ENCODE measurements around the gene PXDN.
A peak's percentile ranks its signal among the peaks of the same experiment; 100 is the strongest.

PXDN gene

GRCh38 chr2:1744446-1745170 lies at the start of gene PXDN:
PXDN (minus strand) TSS chr2:1744515; CDS start chr2:1744455, 60 bp downstream.
- peak; percentile 79 for DNase-seq (ENCODE audit: low read depth, low spot score)
- TF ChIP-seq CTCF (IDR thresholded peaks at IDR 0.05; ENCODE audit: low read depth, low read length): peak; percentile 6
- in situ Hi-C loops (cut with HindIII; ENCODE audit: low sequenced_read_pairs): no loop called here
- peak within 1 kb of the TSS; percentile 70 for H3K4me3 ChIP-seq (ENCODE audit: low read depth, low read length)

- H3K4me3 ChIP-seq (ENCODE audit: low read depth, low read length): no peak overlapping the region
- in situ Hi-C loops (cut with HindIII; ENCODE audit: low sequenced_read_pairs): no loop called here
- DNase-seq (ENCODE audit: low read depth, low spot score): no peak
- TF ChIP-seq CTCF (IDR thresholded peaks at IDR 0.05; ENCODE audit: low read depth, low read length): no peak
These were observed 49.6 kb upstream of the PXDN start for GRCh38 chr2:1793868-1794445.

- no peak overlapping the region for H3K4me3 ChIP-seq (ENCODE audit: low read depth, low read length)
- in situ Hi-C loops (cut with HindIII; ENCODE audit: low sequenced_read_pairs): no loop called here
These were observed 48.9 kb upstream of the PXDN start for GRCh38 chr2:1793001-1793867.

GRCh38 chr2:1791685-1792435 lies 47.5 kb upstream of the PXDN start:
- in situ Hi-C loops (cut with HindIII; ENCODE audit: low sequenced_read_pairs): no loop called here
- H3K4me3 ChIP-seq (ENCODE audit: low read depth, low read length): no peak overlapping the region
- DNase-seq (ENCODE audit: low read depth, low spot score): no peak
- TF ChIP-seq CTCF (IDR thresholded peaks at IDR 0.05; ENCODE audit: low read depth, low read length): no peak

More at GRCh38 chr2:1793001-1793867, 48.9 kb upstream of the PXDN start:
- no peak for DNase-seq (ENCODE audit: low read depth, low spot score)
- no peak for TF ChIP-seq CTCF (IDR thresholded peaks at IDR 0.05; ENCODE audit: low read depth, low read length)

- no peak for TF ChIP-seq CTCF (IDR thresholded peaks at IDR 0.05; ENCODE audit: low read depth, low read length)
- in situ Hi-C loops (cut with HindIII; ENCODE audit: low sequenced_read_pairs): no loop called here
- H3K4me3 ChIP-seq (ENCODE audit: low read depth, low read length): no peak overlapping the region
- DNase-seq (ENCODE audit: low read depth, low spot score): no peak
These were observed 46.8 kb upstream of the PXDN start for GRCh38 chr2:1791006-1791605.
